Measurements from ENCODE around the gene ZNF711.

The ZNF711 gene

DNA sequence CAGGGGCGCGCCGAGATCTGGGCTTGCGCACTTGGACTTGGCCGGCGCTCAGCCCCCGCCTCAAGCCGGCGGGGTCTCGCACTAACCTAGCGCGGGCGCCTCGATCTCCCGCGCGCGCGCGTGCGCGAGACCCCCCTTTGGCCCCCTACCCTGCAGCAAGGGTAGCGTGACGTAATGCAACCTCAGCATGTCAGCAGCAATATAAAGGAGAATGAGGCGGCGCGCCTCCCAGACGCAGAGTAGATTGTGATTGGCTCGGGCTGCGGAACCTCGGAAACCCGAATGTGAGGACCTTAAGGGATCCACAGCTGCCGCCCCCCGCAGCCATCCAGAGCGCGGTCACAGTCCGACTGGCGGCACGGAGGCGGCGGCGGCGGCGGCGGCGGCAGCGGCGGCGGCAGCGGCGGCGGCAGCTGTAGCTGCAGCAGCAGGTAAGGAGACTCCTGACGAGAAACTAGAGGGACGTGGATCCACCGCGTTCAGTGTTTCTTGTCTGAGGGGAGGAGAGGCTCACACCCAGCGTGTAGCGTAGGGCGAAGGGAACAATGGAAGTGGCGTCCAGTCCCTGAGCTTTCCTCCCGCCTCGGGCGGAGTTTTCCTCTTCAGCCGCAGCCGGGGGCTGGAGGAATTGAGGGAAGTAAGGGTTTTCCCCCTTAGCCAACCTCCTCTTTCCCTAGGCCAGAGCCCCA is at the start of gene ZNF711, which contains the start of gene SATL1:
TSS of gene ZNF711 (plus strand) at position 231 of the 689 bp plus-strand sequence. CDS start 3,582 bp downstream, outside the sequence.
TSS of gene SATL1 (minus strand) at position 19 of the 689 bp plus-strand sequence. CDS start 134,811 bp downstream, outside the sequence.
- Histone ChIP-seq H3K4me1 (ENCODE audit: control insufficient read depth in 2 of 2, insufficient read depth in 2 of 2, low read length in 2 of 2) (peaks cover 0 to 4% of the 10 kb centered on the region in 2 donors), H3K27ac (ENCODE audit: low read depth in 2 of 2, low read length in 2 of 2) (no peak within 1 kb of the TSS), H3K27me3 (ENCODE audit: control insufficient read depth in 2 of 2, insufficient read depth in 2 of 2, low read length in 2 of 2) (peaks cover 3 to 6% of the 10 kb centered on the region in 2 donors), H3K9me3 (ENCODE audit: control insufficient read depth in 2 of 2, low read length in 2 of 2) (no peaks in the 10 kb centered on the region), H3K4me3 (ENCODE audit: low read length in 2 of 2) (peak within 1 kb of the TSS; percentile 74 to 75), H3K36me3 (ENCODE audit: control insufficient read depth in 2 of 2, insufficient read depth in 2 of 2, low read length in 2 of 2) (no peaks in the 10 kb centered on the region), H3K9ac (ENCODE audit: low read depth in 1 of 2, low read length in 2 of 2) (peak within 1 kb of the TSS; percentile 54 to 56)

- no peak overlapping the region for H3K4me3 ChIP-seq (ENCODE audit: low read length in 2 of 2)
- no peak overlapping the region for H3K9ac ChIP-seq (ENCODE audit: low read depth in 1 of 2, low read length in 2 of 2)
- no peak overlapping the region for H3K27ac ChIP-seq (ENCODE audit: low read depth in 2 of 2, low read length in 2 of 2)
- H3K4me1 ChIP-seq (ENCODE audit: control insufficient read depth in 2 of 2, insufficient read depth in 2 of 2, low read length in 2 of 2): no peaks in the 10 kb centered on the region
- H3K36me3 ChIP-seq (ENCODE audit: control insufficient read depth in 2 of 2, insufficient read depth in 2 of 2, low read length in 2 of 2): no peaks in the 10 kb centered on the region
- no peaks in the 10 kb centered on the region for H3K9me3 ChIP-seq (ENCODE audit: control insufficient read depth in 2 of 2, low read length in 2 of 2)
- H3K27me3 ChIP-seq (ENCODE audit: control insufficient read depth in 2 of 2, insufficient read depth in 2 of 2, low read length in 2 of 2): no peaks in the 10 kb centered on the region
These were observed 47.5 kb upstream of the ZNF711 start for GRCh38 chrX:85196319-85196718.

- Histone ChIP-seq H3K9me3 (ENCODE audit: control insufficient read depth in 2 of 2, low read length in 2 of 2) (no peaks in the 10 kb centered on the region), H3K4me1 (ENCODE audit: control insufficient read depth in 2 of 2, insufficient read depth in 2 of 2, low read length in 2 of 2) (no peaks in the 10 kb centered on the region), H3K36me3 (ENCODE audit: control insufficient read depth in 2 of 2, insufficient read depth in 2 of 2, low read length in 2 of 2) (no peaks in the 10 kb centered on the region), H3K27me3 (ENCODE audit: control insufficient read depth in 2 of 2, insufficient read depth in 2 of 2, low read length in 2 of 2) (no peaks in the 10 kb centered on the region), H3K27ac (ENCODE audit: low read depth in 2 of 2, low read length in 2 of 2) (no peak overlapping the region), H3K4me3 (ENCODE audit: low read length in 2 of 2) (no peak overlapping the region), H3K9ac (ENCODE audit: low read depth in 1 of 2, low read length in 2 of 2) (no peak overlapping the region)
These were observed 40.3 kb upstream of the ZNF711 start for GRCh38 chrX:85203461-85203970.

DNA sequence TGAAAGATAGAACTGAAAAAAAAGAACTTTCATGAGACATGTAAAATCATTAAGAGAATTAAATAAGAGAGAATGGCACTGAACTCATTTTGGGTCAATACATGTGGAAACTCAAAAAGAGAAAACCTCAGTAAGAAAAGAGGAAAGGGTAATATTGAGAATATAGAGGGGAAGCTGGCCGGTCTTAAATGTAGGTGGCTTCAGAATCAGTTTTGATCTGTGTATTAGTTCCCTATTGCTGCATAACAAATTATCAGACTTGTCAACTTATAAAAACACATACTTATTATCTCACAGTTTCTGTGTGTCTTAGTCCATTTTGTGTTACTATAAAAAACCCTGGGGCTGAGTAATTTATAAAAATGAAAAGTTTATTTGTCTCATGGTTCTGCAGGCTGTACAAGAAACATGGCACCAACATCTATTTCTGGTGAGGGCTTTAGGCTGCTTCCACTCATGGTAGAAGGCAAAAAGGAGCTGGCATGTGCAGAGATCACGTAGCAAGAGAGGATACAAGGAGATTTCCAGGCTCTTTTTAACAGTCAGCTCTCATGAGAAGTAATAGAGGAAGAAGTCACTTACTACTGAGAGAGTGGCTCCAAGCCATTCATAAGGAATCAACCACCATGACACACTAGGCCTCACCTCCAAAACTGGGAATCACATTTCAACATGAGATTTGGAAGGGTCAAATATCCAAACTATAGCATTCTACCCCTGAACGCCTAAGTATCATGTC is 29.8 kb upstream of the ZNF711 start:
- no peaks in the 10 kb centered on the region for H3K4me1 ChIP-seq (ENCODE audit: control insufficient read depth in 2 of 2, insufficient read depth in 2 of 2, low read length in 2 of 2)
- H3K36me3 ChIP-seq (ENCODE audit: control insufficient read depth in 2 of 2, insufficient read depth in 2 of 2, low read length in 2 of 2): no peaks in the 10 kb centered on the region
- no peaks in the 10 kb centered on the region for H3K9me3 ChIP-seq (ENCODE audit: control insufficient read depth in 2 of 2, low read length in 2 of 2)
- no peak overlapping the region for H3K9ac ChIP-seq (ENCODE audit: low read depth in 1 of 2, low read length in 2 of 2)
- H3K4me3 ChIP-seq (ENCODE audit: low read length in 2 of 2): no peak overlapping the region
- no peak overlapping the region for H3K27ac ChIP-seq (ENCODE audit: low read depth in 2 of 2, low read length in 2 of 2)
- no peaks in the 10 kb centered on the region for H3K27me3 ChIP-seq (ENCODE audit: control insufficient read depth in 2 of 2, insufficient read depth in 2 of 2, low read length in 2 of 2)

DNA sequence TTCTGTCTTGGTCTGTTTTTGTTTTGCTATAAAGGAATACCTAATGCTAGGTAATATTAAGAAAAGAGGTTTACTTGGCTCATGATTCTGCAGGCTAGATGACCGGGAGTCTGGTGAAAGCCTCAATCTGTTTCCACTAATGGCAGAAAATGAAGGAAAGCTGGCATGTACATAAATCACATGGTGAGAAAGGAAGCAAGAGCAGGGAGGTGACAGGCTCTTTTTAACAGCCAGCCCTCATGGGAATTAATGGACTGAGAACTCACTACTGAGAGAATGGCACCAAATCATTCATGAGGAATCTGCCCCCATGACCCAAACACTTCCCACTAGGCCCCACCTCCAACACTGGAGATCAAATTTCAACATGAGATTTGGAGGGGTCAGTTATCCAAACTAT is 27.8 kb upstream of the ZNF711 start:
- H3K27ac ChIP-seq (ENCODE audit: low read depth in 2 of 2, low read length in 2 of 2): no peak overlapping the region
- no peaks in the 10 kb centered on the region for H3K36me3 ChIP-seq (ENCODE audit: control insufficient read depth in 2 of 2, insufficient read depth in 2 of 2, low read length in 2 of 2)
- H3K4me3 ChIP-seq (ENCODE audit: low read length in 2 of 2): no peak overlapping the region
- no peaks in the 10 kb centered on the region for H3K4me1 ChIP-seq (ENCODE audit: control insufficient read depth in 2 of 2, insufficient read depth in 2 of 2, low read length in 2 of 2)
- no peaks in the 10 kb centered on the region for H3K9me3 ChIP-seq (ENCODE audit: control insufficient read depth in 2 of 2, low read length in 2 of 2)
- no peak overlapping the region for H3K9ac ChIP-seq (ENCODE audit: low read depth in 1 of 2, low read length in 2 of 2)
- no peaks in the 10 kb centered on the region for H3K27me3 ChIP-seq (ENCODE audit: control insufficient read depth in 2 of 2, insufficient read depth in 2 of 2, low read length in 2 of 2)

- Histone ChIP-seq H3K27ac (ENCODE audit: low read depth in 2 of 2, low read length in 2 of 2) (no peak overlapping the region), H3K9me3 (ENCODE audit: control insufficient read depth in 2 of 2, low read length in 2 of 2) (no peaks in the 10 kb centered on the region), H3K36me3 (ENCODE audit: control insufficient read depth in 2 of 2, insufficient read depth in 2 of 2, low read length in 2 of 2) (no peaks in the 10 kb centered on the region), H3K4me3 (ENCODE audit: low read length in 2 of 2) (no peak overlapping the region), H3K4me1 (ENCODE audit: control insufficient read depth in 2 of 2, insufficient read depth in 2 of 2, low read length in 2 of 2) (no peaks in the 10 kb centered on the region), H3K9ac (ENCODE audit: low read depth in 1 of 2, low read length in 2 of 2) (no peak overlapping the region), H3K27me3 (ENCODE audit: control insufficient read depth in 2 of 2, insufficient read depth in 2 of 2, low read length in 2 of 2) (no peaks in the 10 kb centered on the region)
These were observed 22.4 kb upstream of the ZNF711 start for GRCh38 chrX:85221361-85221760.

- Histone ChIP-seq H3K9me3 (ENCODE audit: control insufficient read depth in 2 of 2, low read length in 2 of 2) (no peaks in the 10 kb centered on the region), H3K27ac (ENCODE audit: low read depth in 2 of 2, low read length in 2 of 2) (no peak overlapping the region), H3K4me1 (ENCODE audit: control insufficient read depth in 2 of 2, insufficient read depth in 2 of 2, low read length in 2 of 2) (no peaks in the 10 kb centered on the region), H3K9ac (ENCODE audit: low read depth in 1 of 2, low read length in 2 of 2) (no peak overlapping the region), H3K4me3 (ENCODE audit: low read length in 2 of 2) (no peak overlapping the region), H3K36me3 (ENCODE audit: control insufficient read depth in 2 of 2, insufficient read depth in 2 of 2, low read length in 2 of 2) (no peaks in the 10 kb centered on the region), H3K27me3 (ENCODE audit: control insufficient read depth in 2 of 2, insufficient read depth in 2 of 2, low read length in 2 of 2) (no peaks in the 10 kb centered on the region)
These were observed 20.4 kb upstream of the ZNF711 start for GRCh38 chrX:85223359-85223758.

DNA sequence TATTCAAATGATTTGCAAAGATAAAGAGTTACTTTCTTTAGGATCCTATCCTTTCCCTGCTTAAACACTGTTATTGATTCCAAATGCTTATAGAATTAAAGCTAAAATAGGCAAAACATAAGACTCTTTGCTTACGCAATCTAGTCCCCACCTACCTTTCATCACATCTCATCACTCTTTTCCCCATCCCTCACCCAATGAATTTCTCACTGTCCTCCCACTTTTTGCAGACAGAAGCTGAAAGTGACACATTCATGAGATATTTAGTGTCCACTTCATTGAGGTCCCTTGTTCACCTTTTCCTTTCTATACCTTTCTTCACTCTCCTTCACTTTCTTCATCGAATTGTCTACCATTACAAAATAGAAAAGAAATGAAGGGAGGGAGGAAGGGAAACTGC is 636 bp upstream of the ZNF711 start:
- Histone ChIP-seq H3K9me3 (ENCODE audit: control insufficient read depth in 2 of 2, low read length in 2 of 2) (no peaks in the 10 kb centered on the region), H3K4me1 (ENCODE audit: control insufficient read depth in 2 of 2, insufficient read depth in 2 of 2, low read length in 2 of 2) (peaks cover 0 to 4% of the 10 kb centered on the region in 2 donors), H3K27me3 (ENCODE audit: control insufficient read depth in 2 of 2, insufficient read depth in 2 of 2, low read length in 2 of 2) (peaks cover 0 to 3% of the 10 kb centered on the region in 2 donors), H3K9ac (ENCODE audit: low read depth in 1 of 2, low read length in 2 of 2) (no peak overlapping the region), H3K36me3 (ENCODE audit: control insufficient read depth in 2 of 2, insufficient read depth in 2 of 2, low read length in 2 of 2) (no peaks in the 10 kb centered on the region), H3K27ac (ENCODE audit: low read depth in 2 of 2, low read length in 2 of 2) (no peak overlapping the region), H3K4me3 (ENCODE audit: low read length in 2 of 2) (peak overlapping the region in 1 of 2 donors; percentile 45)

GRCh38 chrX:85244450-85245211 is 840 bp downstream of the ZNF711 start:
- Histone ChIP-seq H3K4me3 (ENCODE audit: low read length in 2 of 2) (peak overlapping the region; percentile 74 to 75), H3K27me3 (ENCODE audit: control insufficient read depth in 2 of 2, insufficient read depth in 2 of 2, low read length in 2 of 2) (peaks cover 3 to 7% of the 10 kb centered on the region in 2 donors), H3K36me3 (ENCODE audit: control insufficient read depth in 2 of 2, insufficient read depth in 2 of 2, low read length in 2 of 2) (no peaks in the 10 kb centered on the region), H3K9me3 (ENCODE audit: control insufficient read depth in 2 of 2, low read length in 2 of 2) (no peaks in the 10 kb centered on the region), H3K9ac (ENCODE audit: low read depth in 1 of 2, low read length in 2 of 2) (peak overlapping the region; percentile 54 to 56), H3K27ac (ENCODE audit: low read depth in 2 of 2, low read length in 2 of 2) (no peak overlapping the region), H3K4me1 (ENCODE audit: control insufficient read depth in 2 of 2, insufficient read depth in 2 of 2, low read length in 2 of 2) (peaks cover 0 to 4% of the 10 kb centered on the region in 2 donors)
